HG03196 (cell line): ENCODE data around the gene GP9.
"Not testable (repeated sequence)": the region's sequence is repeated elsewhere in the genome, so short reads cannot be mapped to it uniquely, and the experiment has no call there.

Experiments
- ATAC-seq: cut with Tn5 transposase; IDR thresholded peaks from one replicate; pipeline ENCODE4 v1.9.1; 2021; ENCODE audit not compliant: unreplicated experiment

The GP9 gene

GRCh38 chr3:129047553-129047839 is 13.1 kb upstream of the GP9 start:
- ATAC-seq: no peak

DNA sequence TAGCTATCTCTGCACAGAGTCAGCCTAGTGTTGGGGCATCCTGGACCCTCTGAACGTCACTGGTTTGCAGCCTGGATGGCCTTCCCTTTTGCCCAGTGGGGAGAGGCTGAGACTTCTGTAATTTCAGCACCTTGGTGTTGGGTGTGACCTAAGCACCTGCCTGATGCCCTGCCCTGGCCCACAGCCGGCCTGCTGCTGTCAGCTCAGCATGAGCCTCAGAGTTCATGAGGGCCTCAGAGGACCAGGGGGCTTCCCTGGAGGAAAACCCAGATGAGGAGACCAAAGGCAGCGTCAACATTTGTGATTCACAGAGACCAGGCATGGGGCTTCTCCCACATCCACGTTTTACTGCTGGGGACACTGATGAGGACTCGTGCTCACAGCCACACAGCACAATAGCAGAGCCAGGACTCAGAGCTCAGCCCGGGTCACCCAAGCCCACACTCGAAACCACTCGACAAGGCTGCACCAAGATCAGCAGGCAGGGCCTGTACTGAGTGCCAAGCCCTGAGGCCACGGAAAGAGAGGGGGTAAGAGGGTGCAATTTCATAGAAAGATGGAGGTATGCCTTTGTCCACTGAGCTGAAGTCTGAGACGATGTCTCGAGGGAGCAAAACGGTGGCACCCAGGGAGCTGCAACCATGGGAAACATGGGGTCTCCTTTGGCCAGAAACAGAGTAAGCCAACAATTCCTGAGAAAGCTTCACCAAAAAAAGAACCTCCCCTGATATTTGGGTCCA is 9.9 kb upstream of the GP9 start:
- ATAC-seq: no peak

DNA sequence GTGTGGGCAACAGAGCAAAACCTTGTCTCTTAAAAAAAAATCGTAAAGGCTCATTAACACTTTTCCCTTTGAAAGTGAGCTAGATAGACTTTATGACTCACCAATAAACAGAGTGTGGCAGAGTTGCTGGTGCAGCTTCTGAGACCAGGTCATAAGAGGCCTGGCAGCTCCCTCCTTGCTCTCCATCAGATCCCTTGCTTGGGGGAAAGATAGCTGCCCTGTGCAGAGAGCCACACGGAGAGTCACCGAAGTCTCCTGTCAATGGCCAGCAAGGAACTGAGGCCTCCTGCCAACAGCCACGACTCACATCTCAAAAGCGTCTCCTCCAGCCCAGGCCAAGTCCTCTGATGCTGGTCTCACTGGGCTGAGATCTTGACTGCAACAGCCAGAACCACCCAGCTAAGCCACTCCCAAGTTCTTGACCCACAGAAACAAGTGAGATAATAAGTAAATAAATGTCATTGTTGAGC is 8.7 kb upstream of the GP9 start:
- ATAC-seq: no peak

- no peak for ATAC-seq
Observed at GRCh38 chr3:129052675-129053074, 7.9 kb upstream of the GP9 start.

DNA sequence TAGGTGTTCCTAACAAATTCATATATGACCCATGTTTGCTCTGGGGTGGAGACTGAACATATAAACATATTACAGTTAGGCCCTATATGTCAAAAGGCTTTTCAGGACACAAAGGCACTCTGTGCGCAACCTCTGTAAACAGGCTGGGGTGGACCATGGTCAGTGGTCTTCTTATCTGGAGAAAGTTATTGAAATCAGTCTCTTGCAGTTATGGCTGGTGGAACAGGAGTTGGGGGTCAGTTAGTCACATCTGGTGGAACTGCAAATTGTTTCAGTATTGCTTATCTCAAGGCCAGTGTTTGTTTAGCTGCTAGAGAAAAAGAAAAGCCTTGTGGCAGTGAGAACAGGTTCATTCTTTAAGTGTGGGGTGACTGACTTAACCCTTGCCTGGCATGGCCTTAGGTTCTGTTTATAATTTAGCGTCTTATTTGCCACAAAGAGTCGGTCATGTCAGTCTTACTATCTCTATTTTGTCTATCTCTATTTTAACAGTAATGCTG is 5.9 kb upstream of the GP9 start:
- no peak for ATAC-seq

DNA sequence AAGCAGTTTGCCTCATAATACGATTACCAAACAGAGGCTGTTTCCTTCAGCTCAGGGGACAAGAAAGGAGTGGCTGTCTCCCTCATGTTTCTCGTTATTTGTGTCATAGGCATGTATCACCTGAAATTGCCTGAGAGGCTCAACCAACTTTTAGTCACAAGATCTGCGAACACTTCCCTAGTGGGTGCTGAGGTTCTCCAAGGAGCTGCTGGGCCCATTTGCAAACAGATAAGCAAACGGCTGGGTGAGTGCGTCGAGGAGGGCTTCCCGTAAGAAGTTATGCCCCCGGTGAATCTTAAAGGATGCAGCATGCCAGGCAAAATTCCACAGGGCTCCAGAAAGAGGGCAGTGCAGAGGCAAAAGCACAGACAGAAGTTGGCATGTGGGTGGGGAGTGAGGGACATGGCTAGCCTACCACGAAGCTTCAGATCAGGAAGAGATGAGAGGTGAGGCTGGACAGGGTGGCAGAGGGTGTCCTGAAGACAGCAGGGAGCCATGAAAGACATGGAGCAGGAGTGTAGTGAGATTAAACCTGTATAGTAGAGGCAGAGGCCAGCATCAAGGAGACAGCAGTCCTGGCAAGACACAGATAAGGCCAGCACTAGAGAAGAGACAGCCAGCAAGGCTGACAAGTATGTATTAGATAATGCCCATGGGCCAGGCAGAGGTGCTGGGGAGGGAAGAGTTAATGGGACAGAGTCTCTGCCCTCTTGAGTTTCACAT is 4.0 kb upstream of the GP9 start:
- ATAC-seq: no peak

GRCh38 chr3:129057249-129057648 is 3.3 kb upstream of the GP9 start:
- no peak for ATAC-seq

DNA sequence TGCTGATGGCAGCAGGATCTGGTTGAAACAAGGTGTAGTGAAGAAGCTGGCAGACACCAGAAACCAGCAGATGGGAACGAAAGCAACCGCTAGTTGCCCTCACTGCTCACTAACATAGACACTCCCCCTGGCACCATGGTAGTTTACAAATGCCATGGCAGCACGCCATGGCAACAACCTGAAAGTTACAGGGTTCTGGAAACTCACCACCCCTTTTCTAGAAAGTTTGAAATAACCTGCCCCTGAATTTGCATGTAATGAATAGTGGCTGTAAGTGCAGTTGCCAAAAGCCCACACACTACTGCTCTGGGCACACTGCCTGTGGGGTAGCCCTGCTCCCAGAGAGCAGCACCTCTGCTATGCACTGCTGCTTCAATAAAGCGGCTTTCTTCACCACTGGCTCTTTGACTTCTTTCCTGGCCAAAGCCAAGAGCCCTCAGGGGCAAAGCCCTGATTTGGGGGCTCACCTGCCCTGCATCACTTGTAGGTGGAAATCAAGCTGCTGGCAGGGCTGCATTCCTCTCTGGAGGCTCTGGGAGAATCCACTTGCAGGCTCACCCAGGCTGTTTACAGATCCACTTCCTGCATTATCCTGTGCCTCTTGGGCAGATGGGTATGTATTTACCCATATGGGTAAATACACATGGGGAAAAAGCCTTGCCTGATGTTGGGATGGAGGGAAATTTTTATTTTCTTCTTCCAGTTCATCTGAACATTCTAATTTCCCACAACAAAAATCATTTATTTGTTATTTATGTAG is 2.0 kb upstream of the GP9 start:
- ATAC-seq: peak; percentile 64

GRCh38 chr3:129059311-129059958 is 1.1 kb upstream of the GP9 start:
- no peak for ATAC-seq

DNA sequence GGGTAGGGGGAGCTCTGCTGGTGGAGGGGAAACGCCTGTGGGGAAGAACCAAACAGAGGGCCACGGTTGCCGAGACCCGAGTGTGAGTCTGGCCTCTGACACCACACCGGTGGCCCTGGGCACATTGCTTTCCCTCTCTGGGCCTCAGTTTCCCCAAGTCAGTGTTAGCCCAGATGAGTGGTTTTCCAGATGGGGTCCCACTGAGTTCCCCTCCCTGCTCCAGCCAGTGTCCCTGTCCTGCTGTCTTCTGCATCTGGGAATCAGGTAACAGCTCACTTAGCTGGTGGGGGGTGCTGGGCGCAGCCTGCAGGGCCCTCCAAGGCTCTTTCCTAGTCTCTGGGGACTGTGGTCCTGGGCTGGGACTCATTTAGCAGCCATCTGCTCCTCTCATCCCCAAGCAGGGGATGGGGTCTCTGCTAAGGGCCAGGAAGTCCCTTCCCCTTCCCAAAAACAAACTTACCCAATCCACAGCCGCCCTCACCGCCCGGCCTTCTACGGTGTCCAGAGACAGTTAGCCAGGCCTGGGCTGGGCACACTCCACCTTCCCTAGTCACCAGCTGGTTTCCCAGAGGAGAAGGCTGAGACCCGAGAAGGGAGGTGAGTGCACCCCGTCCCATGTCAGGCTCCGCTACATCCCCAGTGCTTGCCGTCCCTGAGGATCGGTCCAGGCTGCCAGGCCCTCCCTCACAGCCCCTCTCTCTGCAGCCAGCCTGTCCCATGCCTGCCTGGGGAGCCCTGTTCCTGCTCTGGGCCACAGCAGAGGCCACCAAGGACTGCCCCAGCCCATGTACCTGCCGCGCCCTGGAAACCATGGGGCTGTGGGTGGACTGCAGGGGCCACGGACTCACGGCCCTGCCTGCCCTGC is 676 bp downstream of the GP9 start:
- ATAC-seq: no peak

GRCh38 chr3:129061888-129062834 is 1.6 kb downstream of the GP9 start:
- no peak for ATAC-seq

GRCh38 chr3:129063091-129063640 is 2.6 kb downstream of the GP9 start:
- no peak for ATAC-seq

DNA sequence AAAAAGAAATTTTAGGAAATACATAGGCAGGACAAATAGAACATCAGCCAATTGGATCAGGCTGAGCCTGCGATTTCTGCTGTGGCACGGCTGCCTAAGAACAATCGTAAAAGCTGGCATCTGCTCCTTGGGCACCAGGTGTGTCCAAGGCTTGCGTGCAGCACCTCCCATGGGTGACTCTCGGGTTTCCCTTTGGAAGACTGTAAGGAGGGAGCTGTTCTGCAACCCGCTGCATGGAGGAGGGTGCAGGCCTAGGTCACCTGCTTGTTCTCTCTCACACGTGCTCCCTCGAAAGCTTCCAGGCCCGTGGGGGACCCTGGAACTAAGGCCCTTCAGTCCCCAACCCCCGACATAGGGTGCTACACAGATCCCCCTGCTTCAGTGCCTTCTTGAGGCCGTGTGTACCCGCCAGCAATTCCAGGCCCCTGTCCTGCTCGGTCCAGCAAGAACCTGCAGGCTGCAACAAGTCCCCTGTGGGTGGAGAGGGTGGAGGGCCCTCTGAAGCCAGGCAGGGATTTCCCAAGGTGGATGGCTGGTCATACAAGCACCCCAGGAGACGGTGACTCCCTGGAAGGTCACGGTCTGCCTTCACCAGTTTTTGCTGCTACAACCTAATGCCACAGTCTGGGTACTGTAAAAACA is 3.4 kb downstream of the GP9 start:
- ATAC-seq: no peak

- no peak for ATAC-seq
Observed at GRCh38 chr3:129065016-129065719, 4.6 kb downstream of the GP9 start.

DNA sequence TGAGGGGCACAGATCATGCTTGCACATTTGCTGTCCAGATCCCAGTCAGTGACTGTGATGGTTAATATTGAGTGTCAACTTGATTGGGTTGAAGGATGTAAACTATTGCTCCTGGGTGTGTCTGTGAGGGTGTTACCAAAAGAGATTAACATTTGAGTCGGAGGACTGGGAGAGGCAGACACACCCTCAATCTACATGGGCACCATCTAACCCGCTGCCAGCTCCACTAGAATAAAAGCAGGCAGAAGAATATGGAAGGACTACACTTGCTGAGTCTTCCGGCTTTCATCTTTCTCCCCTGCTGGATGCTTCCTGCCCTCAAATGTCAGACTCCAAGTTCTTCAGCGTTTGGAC is 5.1 kb downstream of the GP9 start:
- ATAC-seq: no peak

GRCh38 chr3:129067719-129068118 is 7.1 kb downstream of the GP9 start:
- not testable (repeated sequence) for ATAC-seq

GRCh38 chr3:129068291-129068886 is 7.8 kb downstream of the GP9 start:
- no peak for ATAC-seq
